NT2/D1 (cell line): ENCODE data around the gene CYP2E1.

Source experiments
- SUZ12 ChIP-seq: IDR thresholded peaks from 2 replicates; pipeline ENCODE4 v1.6.1; 2011; ENCODE audit not compliant: insufficient read length, insufficient read depth; ENCODE audit errors: extremely low read depth
- YY1 ChIP-seq: IDR thresholded peaks from 2 replicates; pipeline ENCODE4 v1.6.1; 2011; ENCODE audit not compliant: insufficient read length, insufficient read depth
- ZNF274 ChIP-seq: IDR thresholded peaks from 2 replicates; pipeline ENCODE4 v1.6.1; 2011; ENCODE audit warnings: mild to moderate bottlenecking, low read depth, low read length

GRCh38 chr10:133488354-133488753 is 38.8 kb upstream of the CYP2E1 start:
- TF ChIP-seq YY1 (no peak), ZNF274 (no peak), SUZ12 (no peak)
